Parathyroid adenoma (tissue), 2 donors: ENCODE measurements around the gene SATB2.

Experiments
- H2AFZ ChIP-seq: fragments of 300-600 bp; sonication (generic); one replicate; pipeline ENCODE4 v1.7.0; 2017; ENCODE audit warnings: antibody characterized with exemption, mild to moderate bottlenecking
- H3K27ac ChIP-seq: fragments of 300-600 bp; sonication (generic); one replicate; pipeline ENCODE4 v1.7.0; 2017
- H3K27me3 ChIP-seq: fragments of 300-600 bp; sonication (generic); one replicate; pipeline ENCODE4 v1.7.0; 2017; ENCODE audit warnings: low read length; ENCODE audit not compliant: control insufficient read depth, insufficient read depth
- H3K36me3 ChIP-seq: fragments of 300-600 bp; sonication (generic); one replicate; pipeline ENCODE4 v1.7.0; 2017; ENCODE audit warnings: low read length; ENCODE audit not compliant: control insufficient read depth, insufficient read depth
- H3K4me1 ChIP-seq: fragments of 300-600 bp; sonication (generic); one replicate; pipeline ENCODE4 v1.7.0; 2017; ENCODE audit warnings: control low read depth
- H3K4me2 ChIP-seq: fragments of 300-600 bp; sonication (generic); one replicate; pipeline ENCODE4 v1.7.0; 2017; ENCODE audit warnings: low read length
- H3K4me3 ChIP-seq: fragments of 300-600 bp; sonication (generic); one replicate; pipeline ENCODE4 v1.7.0; 2017; ENCODE audit warnings: low read depth, low read length
- H3K79me2 ChIP-seq: fragments of 300-600 bp; sonication (generic); one replicate; pipeline ENCODE4 v1.7.0; 2017; ENCODE audit warnings: control low read depth
- H3K9ac ChIP-seq: fragments of 300-600 bp; sonication (generic); one replicate; pipeline ENCODE4 v1.7.0; 2017; ENCODE audit warnings: mild to moderate bottlenecking
- H3K9me3 ChIP-seq: fragments of 300-600 bp; sonication (generic); one replicate; pipeline ENCODE4 v1.7.0; 2017; ENCODE audit warnings: low read length; ENCODE audit not compliant: control insufficient read depth
- TF ChIP-seq, protein P1 (sequence below): fragments of 300-600 bp; sonication (generic); IDR thresholded peaks from one replicate; pipeline ENCODE4 v1.7.0; 2017; ENCODE audit warnings: antibody characterized with exemption, mild to moderate bottlenecking
- donor health status: primary hyperparathyroidism.

The SATB2 gene

DNA sequence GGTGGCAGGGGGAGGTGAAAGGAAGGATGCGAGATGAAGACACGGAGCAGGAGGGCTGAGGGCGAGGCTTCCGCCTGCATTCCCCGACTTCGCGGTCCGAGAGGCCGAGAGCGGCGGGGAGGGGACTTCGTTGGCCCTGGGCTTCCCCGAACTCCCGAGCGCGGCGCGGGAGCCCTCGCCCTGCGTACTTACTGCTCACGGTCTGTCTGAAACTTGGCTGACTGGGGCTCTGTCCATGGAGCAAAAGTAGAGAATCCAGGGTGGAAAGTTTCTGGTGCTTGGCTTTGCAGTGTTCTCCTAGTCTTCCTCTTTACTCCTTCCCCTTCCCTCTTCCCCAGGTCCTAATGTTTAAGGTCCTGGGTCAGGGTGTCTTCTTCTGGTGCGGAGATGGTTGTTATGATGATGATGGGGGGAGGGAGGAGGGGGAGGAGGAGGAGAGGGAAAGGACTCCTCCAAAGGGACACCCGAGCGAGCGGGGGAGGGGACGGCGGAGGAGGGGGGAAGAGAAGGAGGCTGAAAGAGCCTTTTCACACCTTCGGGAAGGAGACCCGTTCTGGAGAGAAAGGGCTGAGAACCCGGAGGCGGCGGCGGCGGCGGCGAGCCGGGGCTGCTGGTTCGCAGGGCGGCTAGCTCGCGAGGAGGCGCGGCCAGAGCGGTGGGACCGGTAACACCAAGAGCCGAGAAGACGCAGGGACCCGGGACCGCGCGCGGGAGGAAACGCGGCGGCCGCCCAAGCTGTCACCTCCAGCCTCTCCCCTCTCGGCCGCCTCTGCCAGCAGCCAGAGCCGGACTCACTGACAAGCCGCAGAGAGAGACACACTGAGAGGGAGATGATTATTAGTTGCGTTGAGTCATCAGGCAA lies at the start of gene SATB2:
TSS of gene SATB2 (minus strand) at position 793 of the 862 bp plus-strand sequence. CDS start 1,902 bp downstream, outside the sequence.
- H3K79me2 ChIP-seq, result no peaks in the 10 kb centered on the region
- peaks cover 11% of the 10 kb centered on the region for H3K27me3 ChIP-seq
- H3K4me3 ChIP-seq, result peak within 1 kb of the TSS; percentile 90
- H3K4me2 ChIP-seq, result peak within 1 kb of the TSS; percentile 93
- TF ChIP-seq, protein P1, sequence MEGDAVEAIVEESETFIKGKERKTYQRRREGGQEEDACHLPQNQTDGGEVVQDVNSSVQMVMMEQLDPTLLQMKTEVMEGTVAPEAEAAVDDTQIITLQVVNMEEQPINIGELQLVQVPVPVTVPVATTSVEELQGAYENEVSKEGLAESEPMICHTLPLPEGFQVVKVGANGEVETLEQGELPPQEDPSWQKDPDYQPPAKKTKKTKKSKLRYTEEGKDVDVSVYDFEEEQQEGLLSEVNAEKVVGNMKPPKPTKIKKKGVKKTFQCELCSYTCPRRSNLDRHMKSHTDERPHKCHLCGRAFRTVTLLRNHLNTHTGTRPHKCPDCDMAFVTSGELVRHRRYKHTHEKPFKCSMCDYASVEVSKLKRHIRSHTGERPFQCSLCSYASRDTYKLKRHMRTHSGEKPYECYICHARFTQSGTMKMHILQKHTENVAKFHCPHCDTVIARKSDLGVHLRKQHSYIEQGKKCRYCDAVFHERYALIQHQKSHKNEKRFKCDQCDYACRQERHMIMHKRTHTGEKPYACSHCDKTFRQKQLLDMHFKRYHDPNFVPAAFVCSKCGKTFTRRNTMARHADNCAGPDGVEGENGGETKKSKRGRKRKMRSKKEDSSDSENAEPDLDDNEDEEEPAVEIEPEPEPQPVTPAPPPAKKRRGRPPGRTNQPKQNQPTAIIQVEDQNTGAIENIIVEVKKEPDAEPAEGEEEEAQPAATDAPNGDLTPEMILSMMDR, result no peak
- no peaks in the 10 kb centered on the region for H3K4me1 ChIP-seq
- no peaks in the 10 kb centered on the region for H3K36me3 ChIP-seq
- no peak within 1 kb of the TSS for H3K9ac ChIP-seq
- no peak within 1 kb of the TSS for H3K27ac ChIP-seq
- peak within 1 kb of the TSS; percentile 99 for H2AFZ ChIP-seq
- peaks cover 7% of the 10 kb centered on the region for H3K9me3 ChIP-seq

GRCh38 chr2:199505755-199506403 lies 48.1 kb upstream of the SATB2 start:
- no peaks in the 10 kb centered on the region for H3K79me2 ChIP-seq
- no peak overlapping the region for H3K9ac ChIP-seq
- no peaks in the 10 kb centered on the region for H3K9me3 ChIP-seq
- H3K27ac ChIP-seq, result no peak overlapping the region
- TF ChIP-seq, protein P1, result no peak
- H2AFZ ChIP-seq, result no peak overlapping the region
- H3K27me3 ChIP-seq, result no peaks in the 10 kb centered on the region
- H3K4me1 ChIP-seq, result no peaks in the 10 kb centered on the region
- H3K36me3 ChIP-seq, result no peaks in the 10 kb centered on the region
- H3K4me3 ChIP-seq, result no peak overlapping the region
- H3K4me2 ChIP-seq, result no peak overlapping the region

DNA sequence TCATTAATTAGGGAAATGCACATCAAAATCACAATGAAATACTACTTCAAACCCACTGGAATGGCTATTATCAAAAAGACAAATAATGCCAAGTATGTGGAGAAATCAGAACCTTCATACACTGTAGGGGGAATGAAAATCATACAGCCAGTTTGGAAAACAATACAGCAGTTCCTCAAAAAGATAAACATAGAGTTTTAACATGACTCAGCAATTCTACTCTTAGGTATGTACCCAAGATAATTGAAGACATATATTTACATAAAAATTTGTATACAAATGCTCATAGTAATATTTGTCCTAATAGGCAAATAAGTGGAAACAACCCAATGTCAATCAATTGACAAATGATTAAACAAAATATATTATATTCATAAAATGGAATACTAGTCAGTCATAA lies 45.4 kb upstream of the SATB2 start:
- no peak overlapping the region for H3K4me2 ChIP-seq
- no peaks in the 10 kb centered on the region for H3K79me2 ChIP-seq
- H2AFZ ChIP-seq, result no peak overlapping the region
- H3K9ac ChIP-seq, result no peak overlapping the region
- no peaks in the 10 kb centered on the region for H3K4me1 ChIP-seq
- no peaks in the 10 kb centered on the region for H3K36me3 ChIP-seq
- H3K27me3 ChIP-seq, result no peaks in the 10 kb centered on the region
- H3K4me3 ChIP-seq, result no peak overlapping the region
- H3K27ac ChIP-seq, result no peak overlapping the region
- no peaks in the 10 kb centered on the region for H3K9me3 ChIP-seq
- TF ChIP-seq, protein P1, result no peak

- no peaks in the 10 kb centered on the region for H3K36me3 ChIP-seq
- no peak overlapping the region for H3K4me3 ChIP-seq
- H3K4me2 ChIP-seq, result no peak overlapping the region
- no peaks in the 10 kb centered on the region for H3K9me3 ChIP-seq
- H3K9ac ChIP-seq, result no peak overlapping the region
- no peak overlapping the region for H3K27ac ChIP-seq
- no peaks in the 10 kb centered on the region for H3K79me2 ChIP-seq
- TF ChIP-seq, protein P1, result no peak
- H3K4me1 ChIP-seq, result no peaks in the 10 kb centered on the region
- H3K27me3 ChIP-seq, result no peaks in the 10 kb centered on the region
- H2AFZ ChIP-seq, result no peak overlapping the region
Observed at GRCh38 chr2:199499005-199499404, 41.3 kb upstream of the SATB2 start.
